ENCODE data around the gene TMED4. TPM values are rescaled to one million over a fixed set of nuclear protein-coding genes. Genes with fewer than 3 reads are reported as not detected.
A peak's percentile ranks its signal among the peaks of the same experiment; 100 is the strongest.

TMED4 gene
- total and polyA plus RNA-seq, 2 of the 13 experiments (the other 11 are each of a cell fraction or from before 2014, with no cell fraction given) = 81.4 to 109 TPM

- TF ChIP-seq ZBTB40 (IDR thresholded peaks at IDR 0.05) (no peak), ZBTB40 (CRISPR knock-in tag; IDR thresholded peaks at IDR 0.05) (peak; percentile 66; the same call in 1 of the 2 replicates), CEBPZ (IDR thresholded peaks at IDR 0.05; ENCODE audit: low read length) (no peak), ZNF251 (CRISPR knock-in tag; IDR thresholded peaks at IDR 0.05) (no peak), ZNF644 (CRISPR knock-in tag; IDR thresholded peaks at IDR 0.05; ENCODE audit: low read depth) (peak; percentile 58; the same call in 1 of the 2 replicates), NR0B2 (CRISPR knock-in tag; IDR thresholded peaks at IDR 0.05) (no peak), ETS1 (CRISPR knock-in tag; IDR thresholded peaks at IDR 0.05) (no peak), NFE2L1 (CRISPR knock-in tag; IDR thresholded peaks at IDR 0.05; ENCODE audit: borderline replicate concordance) (peak; percentile 73; the same call in 1 of the 2 replicates), HHEX (CRISPR knock-in tag; IDR thresholded peaks at IDR 0.05) (no peak), ATF3 (CRISPR knock-in tag; IDR thresholded peaks at IDR 0.05) (peak; percentile 83)
These were observed 19.9 kb downstream of the TMED4 start (continued) for GRCh38 chr7:44561962-44562621.
